H1 (cell line): ENCODE results near the gene ST3GAL3. TPM values are rescaled to one million over a fixed set of nuclear protein-coding genes. Genes with fewer than 3 reads are reported as not detected.

ENCODE experiments used
- CTCF ChIA-PET: fragments of 300-600 bp; sonication (Branson Sonifier 250); formaldehyde crosslinking; loops from one replicate; lab custom pipeline; 2021; ENCODE audit not compliant: partially characterized antibody; lab: Charles Lee
- POLR2A ChIA-PET: fragments of 300-600 bp; sonication (Branson Sonifier 250); formaldehyde crosslinking; loops from one replicate; lab custom pipeline; 2021; ENCODE audit warnings: inconsistent platforms; ENCODE audit not compliant: partially characterized antibody; lab: Charles Lee
- DNase-seq, 2 experiments: peaks; one replicate each; pipeline versions ENCODE4 v3.0.0 to v3.0.0-alpha.2; 2010 to 2022; ENCODE audit warnings: low spot score in 2 of 2, low read depth in 1 of 2, mixed read lengths in 1 of 2
- FAIRE-seq: peaks from 2 replicates; lab custom pipeline; 2011; peaks lifted over from hg19 to GRCh38; lab: Jason Lieb, UNC
- H2AFZ ChIP-seq: 2 replicates; pipeline ENCODE4 v1.8.1; 2012; ENCODE audit warnings: low read length, inconsistent platforms
- H2AK5ac ChIP-seq: 2 replicates; pipeline ENCODE4 v1.6.1; 2013; ENCODE audit warnings: low read depth, low read length
- H2BK120ac ChIP-seq: replicated peaks from 2 replicates; pipeline ENCODE3; 2013; ENCODE audit warnings: low read depth, low read length, inconsistent platforms
- H2BK12ac ChIP-seq: 2 replicates; pipeline ENCODE4 v1.6.1; 2013; ENCODE audit warnings: low read depth, low read length
- H2BK15ac ChIP-seq: 2 replicates; pipeline ENCODE4 v1.6.1; 2013; ENCODE audit warnings: low read length
- H2BK20ac ChIP-seq: 2 replicates; pipeline ENCODE4 v1.6.1; 2013; ENCODE audit warnings: low read length
- H2BK5ac ChIP-seq: 2 replicates; pipeline ENCODE4 v1.6.1; 2013; ENCODE audit warnings: low read depth, low read length
- H3K14ac ChIP-seq: 2 replicates; pipeline ENCODE4 v1.6.1; 2013; ENCODE audit warnings: inconsistent platforms; ENCODE audit not compliant: insufficient read length
- H3K18ac ChIP-seq: 2 replicates; pipeline ENCODE4 v1.6.1; 2013; ENCODE audit warnings: low read length; ENCODE audit errors: extremely low read depth
- H3K23ac ChIP-seq: 2 replicates; pipeline ENCODE4 v1.6.1; 2013; ENCODE audit warnings: inconsistent platforms; ENCODE audit not compliant: insufficient read length
- H3K23me2 ChIP-seq: 2 replicates; pipeline ENCODE4 v1.6.1; 2013; ENCODE audit warnings: low read depth, low read length
- H3K27ac ChIP-seq: 2 replicates; pipeline ENCODE4 v1.6.1; 2011; ENCODE audit warnings: low read depth, low read length, inconsistent platforms
- H3K27me3 ChIP-seq, 4 experiments: replicated peaks in 1 of 4; 1 replicate in 1 of 4; 2 replicates in 3 of 4; pipeline versions ENCODE4 v1.6.1 to v1.8.1; 2011 to 2013; ENCODE audit warnings: low read length in 3 of 4, mild to moderate bottlenecking in 3 of 4, inconsistent platforms in 2 of 4, mixed read lengths in 2 of 4, moderate library complexity in 1 of 4; ENCODE audit not compliant: control insufficient read depth in 3 of 4, insufficient read depth in 3 of 4; ENCODE audit errors: extremely low read depth in 1 of 4
- H3K36me3 ChIP-seq, 4 experiments: 2 replicates each; pipeline versions ENCODE4 v1.6.1 to v1.8.1; 2011 to 2013; ENCODE audit warnings: mild to moderate bottlenecking in 4 of 4, low read length in 3 of 4, moderate library complexity in 2 of 4, control low read depth in 1 of 4, inconsistent platforms in 1 of 4; ENCODE audit not compliant: insufficient read depth in 4 of 4, control insufficient read depth in 2 of 4
- H3K4ac ChIP-seq: replicated peaks from 2 replicates; pipeline ENCODE3; 2013; ENCODE audit warnings: low read length, low read depth, mixed read lengths, inconsistent platforms; ENCODE audit not compliant: insufficient read length
- H3K4me1 ChIP-seq, 4 experiments: replicated peaks in 1 of 4; 1 replicate in 1 of 4; 2 replicates in 3 of 4; pipeline versions ENCODE4 v1.6.1 to v1.8.1; 2011 to 2013; ENCODE audit warnings: low read length in 3 of 4, inconsistent platforms in 2 of 4, mixed read lengths in 1 of 4; ENCODE audit not compliant: insufficient read depth in 4 of 4, control insufficient read depth in 3 of 4
- H3K4me2 ChIP-seq, 2 experiments: 2 replicates each; pipeline versions ENCODE4 v1.6.1 to v1.8.1; 2011 to 2013; ENCODE audit warnings: low read depth in 2 of 2, low read length in 2 of 2, control low read depth in 1 of 2, inconsistent platforms in 1 of 2, mild to moderate bottlenecking in 1 of 2; ENCODE audit not compliant: insufficient read depth in 1 of 2
- H3K4me3 ChIP-seq, 4 experiments: fragments of 200-600, 300-600 bp in 1 of 4; sonication (generic), shearing (Covaris generic), sonication (Bioruptor Twin) in 1 of 4; 2 replicates each; pipeline versions ENCODE4 v1.5.1 to v1.8.1; 2011 to 2016; ENCODE audit warnings: low read length in 4 of 4, low read depth in 3 of 4, control low read depth in 2 of 4, inconsistent platforms in 2 of 4, mild to moderate bottlenecking in 2 of 4, mixed read lengths in 1 of 4, moderate library complexity in 1 of 4; ENCODE audit not compliant: insufficient read depth in 2 of 4; ENCODE audit errors: extremely low read depth in 1 of 4
- H3K56ac ChIP-seq: replicated peaks from 2 replicates; pipeline ENCODE3; 2013; ENCODE audit warnings: low read depth, mild to moderate bottlenecking, mixed read lengths, low read length, inconsistent platforms; ENCODE audit not compliant: insufficient read length
- H3K79me1 ChIP-seq: 2 replicates; pipeline ENCODE4 v1.6.1; 2013; ENCODE audit warnings: low read depth, low read length, control low read depth
- H3K79me2 ChIP-seq, 2 experiments: 2 replicates each; pipeline versions ENCODE4 v1.6.1 to v1.8.1; 2012 to 2013; ENCODE audit warnings: low read length in 2 of 2, mild to moderate bottlenecking in 2 of 2, inconsistent platforms in 1 of 2; ENCODE audit not compliant: insufficient read depth in 2 of 2, control insufficient read depth in 1 of 2
- H3K9ac ChIP-seq, 4 experiments: replicated peaks in 1 of 4; 1 replicate in 1 of 4; 2 replicates in 3 of 4; pipeline versions ENCODE4 v1.6.1 to v1.8.1; 2011 to 2013; ENCODE audit warnings: low read depth in 3 of 4, low read length in 3 of 4, control low read depth in 2 of 4, mild to moderate bottlenecking in 2 of 4, moderate library complexity in 2 of 4, inconsistent platforms in 1 of 4; ENCODE audit errors: extremely low read depth in 1 of 4
- H3K9me3 ChIP-seq, 2 experiments: 2 replicates each; pipeline versions ENCODE4 v1.6.1 to v1.8.1; 2012 to 2013; ENCODE audit warnings: mild to moderate bottlenecking in 2 of 2, moderate library complexity in 2 of 2, control low read depth in 1 of 2, inconsistent platforms in 1 of 2, low read depth in 1 of 2, low read length in 1 of 2, mixed read lengths in 1 of 2; ENCODE audit not compliant: insufficient read depth in 2 of 2
- H4K20me1 ChIP-seq, 2 experiments: replicated peaks in 1 of 2; 2 replicates each; pipeline versions ENCODE3 to v1.8.1; 2011 to 2013; ENCODE audit warnings: inconsistent platforms in 2 of 2, low read length in 2 of 2, mild to moderate bottlenecking in 1 of 2; ENCODE audit not compliant: insufficient read depth in 2 of 2, control insufficient read depth in 1 of 2
- H4K5ac ChIP-seq: 2 replicates; pipeline ENCODE4 v1.6.1; 2013; ENCODE audit warnings: low read length, low read depth, mixed read lengths, inconsistent platforms; ENCODE audit not compliant: insufficient read length
- H4K8ac ChIP-seq: 2 replicates; pipeline ENCODE4 v1.8.0; 2013; ENCODE audit warnings: mild to moderate bottlenecking, moderate library complexity, low read length, inconsistent platforms; ENCODE audit not compliant: insufficient read depth; ENCODE audit errors: extremely low read depth
- H4K91ac ChIP-seq: replicated peaks from 2 replicates; pipeline ENCODE3; 2013; ENCODE audit warnings: low read length, mixed read lengths, inconsistent platforms; ENCODE audit not compliant: insufficient read length
- BCL11A ChIP-seq, 2 experiments: IDR thresholded peaks; one replicate each; pipeline ENCODE4 v1.6.1; 2011; ENCODE audit warnings: low read depth in 2 of 2, low read length in 2 of 2, mild to moderate bottlenecking in 2 of 2
- CBX5 ChIP-seq: fragments of 300-800, 300-1000 bp; sonication (generic); IDR thresholded peaks from 2 replicates; pipeline ENCODE4 v1.7.1; 2016; ENCODE audit warnings: antibody characterized with exemption, low read length, low read depth
- EGR1 ChIP-seq: IDR thresholded peaks from 2 replicates; pipeline ENCODE4 v1.6.1; 2011; ENCODE audit warnings: low read depth, low read length, borderline replicate concordance
- EP300 ChIP-seq, 2 experiments: IDR thresholded peaks; 1 replicate in 1 of 2; 2 replicates in 1 of 2; pipeline ENCODE4 v1.6.1; 2011 to 2012; ENCODE audit warnings: low read depth in 2 of 2, low read length in 2 of 2, mild to moderate bottlenecking in 2 of 2, borderline replicate concordance in 1 of 2, inconsistent platforms in 1 of 2, moderate library complexity in 1 of 2
- JUND ChIP-seq: IDR thresholded peaks from 2 replicates; pipeline ENCODE4 v1.6.1; 2011; ENCODE audit warnings: mild to moderate bottlenecking, improper control_type of control experiment, low read length
- MAFK ChIP-seq: IDR thresholded peaks from 2 replicates; pipeline ENCODE4 v1.6.1; 2012; ENCODE audit warnings: low read depth, mild to moderate bottlenecking, improper control_type of control experiment, low read length
- NRF1 ChIP-seq: IDR thresholded peaks from 2 replicates; pipeline ENCODE4 v1.6.1; 2011; ENCODE audit warnings: mild to moderate bottlenecking, low read depth, low read length, improper control_type of control experiment
- POLR2AphosphoS5 ChIP-seq: IDR thresholded peaks from 2 replicates; pipeline ENCODE4 v1.6.1; 2011; ENCODE audit warnings: low read depth, low read length
- RBBP5 ChIP-seq: IDR thresholded peaks from 2 replicates; pipeline ENCODE4 v1.7.1; 2012; ENCODE audit warnings: low read depth, mild to moderate bottlenecking, inconsistent platforms, low read length, moderate library complexity, borderline replicate concordance
- RFX5 ChIP-seq: IDR thresholded peaks from 2 replicates; pipeline ENCODE4 v1.6.1; 2011; ENCODE audit warnings: low read depth, low read length, improper control_type of control experiment, borderline replicate concordance
- RXRA ChIP-seq: IDR thresholded peaks from 2 replicates; pipeline ENCODE4 v1.6.1; 2011; ENCODE audit warnings: low read depth, mild to moderate bottlenecking, low read length, moderate library complexity; ENCODE audit not compliant: insufficient read depth
- SIX5 ChIP-seq: IDR thresholded peaks from 2 replicates; pipeline ENCODE4 v1.6.1; 2011; ENCODE audit warnings: mild to moderate bottlenecking, low read depth, low read length
- TAF7 ChIP-seq: optimal IDR thresholded peaks from 2 replicates; pipeline ENCODE3; 2011; ENCODE audit warnings: low read depth, mild to moderate bottlenecking, inconsistent platforms, low read length, moderate library complexity, borderline replicate concordance
- TEAD4 ChIP-seq: IDR thresholded peaks from 2 replicates; pipeline ENCODE4 v1.6.1; 2012; ENCODE audit warnings: low read depth, low read length, inconsistent platforms, mixed read lengths
- WGBS, 2 experiments: shearing (Covaris generic) in 1 of 2; methylation state at CpG; one replicate each; pipeline versions ENCODE4 v1.1.6 to v1.1.7; 2013 to 2015; ENCODE audit warnings: low lambda C conversion rate in 2 of 2, mixed read lengths in 2 of 2, inconsistent platforms in 1 of 2, low coverage in 1 of 2, missing lambda C conversion rate in 1 of 2; ENCODE audit not compliant: insufficient replicate concordance in 2 of 2, insufficient coverage in 1 of 2, insufficient read length in 1 of 2; ENCODE audit errors: extremely low coverage in 1 of 2, missing lambda C conversion rate in 1 of 2; 5-methylcytosine and 5-hydroxymethylcytosine counted together
- polyA plus RNA-seq, 7 experiments: library from polyadenylated mRNA; depleted of rRNA in 3 of 7; stranded (reverse) in 5 of 7; unstranded in 2 of 7; fragments of >200 nt in 5 of 7; fragments of 200-250 nt in 2 of 7; gene quantifications; 1 replicate in 5 of 7; 2 replicates in 1 of 7; 4 replicates in 1 of 7; pipeline versions ENCODE4 v1.2.1 to v1.2.3, GENCODE V29; 2011 to 2013; ENCODE audit warnings: missing spikeins in 2 of 7, mixed read lengths in 2 of 7
- total RNA-seq: library from RNA; stranded (reverse); fragmentation: NEBNext Ultra II Directional; extraction: Animal tissue kit (Norgen Biotek cat#: 25700); gene quantifications from 2 replicates; pipeline ENCODE4 v1.2.1, GENCODE V29; 2021

Gene ST3GAL3
- total and polyA plus RNA-seq, 2 of the 8 experiments (the other 6 are each of a cell fraction or from before 2014, with no cell fraction given) = 6.8 to 7.0 TPM

DNA sequence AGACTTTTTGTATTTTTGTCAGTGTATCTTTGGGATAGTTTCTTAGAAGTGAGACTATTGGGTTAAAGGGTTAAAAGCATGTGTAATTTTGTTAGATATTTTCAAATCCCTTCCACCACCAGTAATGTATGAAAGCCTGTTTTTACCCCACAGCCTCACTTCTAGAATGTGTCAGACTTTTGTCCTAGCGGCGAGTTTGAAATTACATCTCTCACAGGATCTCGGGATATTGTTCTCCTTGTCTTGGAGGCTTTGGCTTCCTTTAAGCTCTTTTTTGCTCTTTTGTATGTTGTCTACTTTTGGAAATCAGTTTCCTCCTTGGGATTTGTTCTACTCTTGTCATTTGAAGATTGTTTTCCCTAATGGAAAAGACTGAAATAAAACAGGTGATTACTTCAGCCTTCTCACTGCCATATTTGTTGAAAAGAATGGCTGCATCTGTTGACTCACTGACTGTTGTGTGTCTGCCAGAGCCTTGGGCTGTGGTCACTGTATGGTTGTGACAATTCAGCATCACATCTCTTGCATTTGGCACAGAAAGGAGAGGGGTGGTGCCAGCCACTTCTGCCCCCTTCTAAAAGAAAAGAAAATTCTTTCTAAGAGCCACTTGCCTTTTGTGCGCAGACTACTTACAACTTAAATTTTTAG is 22.6 kb downstream of the ST3GAL3 start:
- WGBS, 2 experiments = 91% methylated on average over 4 of the region's 4 CpGs; no CpG with 5 or more reads in 1 of the 2 experiments
- Histone ChIP-seq H3K4me3 (no peak overlapping the region), H2BK15ac (no peak overlapping the region), H3K4ac (no peak overlapping the region), H3K27ac (no peak overlapping the region), H3K23ac (no peak overlapping the region), H4K5ac (no peak overlapping the region)
- no peak for TF ChIP-seq EP300 (IDR thresholded peaks at IDR 0.05; ENCODE audit: borderline replicate concordance in 1 of 2, low read depth in 2 of 2, low read length in 2 of 2)
- no peak for TF ChIP-seq RBBP5
- TF ChIP-seq RXRA = no peak
- TF ChIP-seq EGR1 = no peak
- no peak for TF ChIP-seq NRF1
- no peak for TF ChIP-seq JUND
- TF ChIP-seq TAF7 = no peak
- no peak for TF ChIP-seq POLR2AphosphoS5
- TF ChIP-seq TEAD4 = no peak
- no peak for TF ChIP-seq SIX5
- no peak for TF ChIP-seq CBX5
- no peak for TF ChIP-seq MAFK
- no peak for TF ChIP-seq RFX5
- no peak for TF ChIP-seq BCL11A (IDR thresholded peaks at IDR 0.05; ENCODE audit: low read depth in 2 of 2, low read length in 2 of 2)
- TF ChIP-seq, all 59 proteins: peak for 0
- H2AFZ ChIP-seq = no peak overlapping the region
- H3K56ac ChIP-seq = no peak overlapping the region
- H2AK5ac ChIP-seq = no peak overlapping the region
- H3K9me3 ChIP-seq = no peaks in the 10 kb centered on the region
- no peak overlapping the region for H2BK20ac ChIP-seq
- no peaks in the 10 kb centered on the region for H4K20me1 ChIP-seq
- POLR2A ChIA-PET = no interaction called here
- H4K8ac ChIP-seq = no peak overlapping the region
- no peaks in the 10 kb centered on the region for H3K27me3 ChIP-seq
- H3K79me2 ChIP-seq = no peaks in the 10 kb centered on the region
- FAIRE-seq = no peak
- no peak overlapping the region for H2BK12ac ChIP-seq
- DNase-seq = no peak
- H2BK120ac ChIP-seq = no peak overlapping the region
- no peak overlapping the region for H3K9ac ChIP-seq
- no peak overlapping the region for H2BK5ac ChIP-seq
- no peak overlapping the region for H3K14ac ChIP-seq
- H3K36me3 ChIP-seq = no peaks in the 10 kb centered on the region
- H3K4me1 ChIP-seq = no peaks in the 10 kb centered on the region
- H3K18ac ChIP-seq = no peak overlapping the region
- H3K4me2 ChIP-seq = no peak overlapping the region
- CTCF ChIA-PET = interaction anchor here (0.6 kb wide), 1 partner anchor 894 kb away, joined by 3 read pairs; no protein-coding TSS in a partner anchor
- H3K79me1 ChIP-seq = no peaks in the 10 kb centered on the region
- H4K91ac ChIP-seq = no peak overlapping the region
- no peaks in the 10 kb centered on the region for H3K23me2 ChIP-seq
